Measurements from ENCODE around the gene MPHOSPH10. TPM values are rescaled to one million over a fixed set of nuclear protein-coding genes. Genes with fewer than 3 reads are reported as not detected.
"Not testable (repeated sequence)": the region's sequence is repeated elsewhere in the genome, so short reads cannot be mapped to it uniquely, and the experiment has no call there.

MPHOSPH10 gene
- total RNA-seq, 1 experiment from 2014 or later = 26.6 TPM

DNA sequence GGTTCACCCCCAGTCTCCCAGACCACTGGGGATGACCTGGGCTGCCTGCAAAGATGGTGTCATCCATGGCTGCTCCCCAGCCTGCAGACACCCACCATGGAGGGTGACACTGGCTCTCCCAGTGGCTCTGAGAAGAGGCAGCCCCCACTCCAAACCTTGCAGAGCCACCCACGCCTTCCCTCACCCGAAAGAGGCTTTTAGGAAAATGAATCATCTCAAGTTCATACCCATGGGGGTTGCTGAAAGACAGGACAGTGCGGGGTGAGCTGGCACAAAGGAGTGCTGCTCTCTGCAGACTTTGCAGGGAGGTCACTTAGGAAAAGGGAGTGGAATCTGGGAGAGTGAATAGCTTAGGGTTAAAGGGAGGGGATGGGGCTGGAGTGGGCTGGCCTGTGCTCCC lies 36.4 kb downstream of the MPHOSPH10 start:
- no peak for DNase-seq (ENCODE audit: low read depth)

DNA sequence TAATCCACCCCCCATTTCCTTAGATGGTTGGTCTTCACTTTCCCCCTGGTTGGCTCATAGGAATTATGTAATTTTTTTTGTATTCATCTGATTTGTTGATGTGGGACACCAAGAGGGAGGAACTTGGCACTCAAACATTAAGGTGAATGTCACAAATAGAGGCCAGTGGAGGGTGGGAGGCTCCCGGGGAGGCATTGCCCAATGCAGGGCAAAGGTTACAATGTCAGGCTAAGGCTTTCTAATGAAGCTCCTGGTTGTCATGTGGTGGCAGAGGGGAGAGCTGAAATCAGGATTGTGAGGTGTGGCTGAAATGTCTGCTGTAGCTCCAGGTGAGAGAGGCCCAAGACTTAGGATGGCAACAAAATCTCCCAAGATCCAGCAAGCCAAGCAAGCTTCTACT lies 42.7 kb downstream of the MPHOSPH10 start:
- DNase-seq (ENCODE audit: low read depth) = no peak

DNA sequence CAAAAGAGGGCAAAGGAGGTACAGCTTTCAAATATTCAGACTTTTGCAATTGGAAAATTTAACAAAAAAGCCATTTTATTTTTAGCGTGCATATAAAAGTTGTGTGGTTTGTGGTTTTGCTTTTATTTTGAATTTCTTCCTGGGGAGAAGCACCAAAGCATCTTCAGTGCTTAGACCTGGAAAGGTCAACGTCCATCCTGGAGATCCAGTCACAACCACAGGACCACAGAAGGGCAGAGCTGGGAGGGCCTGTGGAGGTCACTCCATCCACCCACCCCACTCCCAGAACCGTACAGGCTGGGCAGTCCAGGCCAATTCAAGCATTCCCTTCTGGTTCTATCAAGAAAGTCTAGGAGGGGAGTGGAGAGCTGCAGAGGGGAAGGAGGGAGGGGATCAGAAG lies 43.8 kb downstream of the MPHOSPH10 start:
- no peak for DNase-seq (ENCODE audit: low read depth)

DNA sequence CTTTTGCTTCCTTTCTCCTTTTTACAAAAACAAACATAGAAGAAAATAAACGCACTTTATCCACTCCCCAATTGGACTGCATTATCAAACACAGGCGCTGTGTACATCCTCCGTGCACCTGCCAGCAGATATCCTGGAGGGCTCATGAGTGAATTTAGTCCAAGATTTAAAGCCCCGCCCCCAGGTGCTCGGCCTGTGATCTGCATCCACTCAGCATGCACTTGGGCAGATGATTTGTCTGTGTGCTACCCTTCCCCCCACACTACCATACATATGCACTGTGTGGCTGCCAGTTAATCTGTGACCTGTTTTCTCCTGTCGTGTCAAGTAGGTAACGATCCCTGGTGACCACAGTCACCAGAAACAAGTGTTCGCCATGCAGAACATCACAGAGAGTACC lies 48.4 kb downstream of the MPHOSPH10 start:
- not testable (repeated sequence) for DNase-seq (ENCODE audit: low read depth)

DNA sequence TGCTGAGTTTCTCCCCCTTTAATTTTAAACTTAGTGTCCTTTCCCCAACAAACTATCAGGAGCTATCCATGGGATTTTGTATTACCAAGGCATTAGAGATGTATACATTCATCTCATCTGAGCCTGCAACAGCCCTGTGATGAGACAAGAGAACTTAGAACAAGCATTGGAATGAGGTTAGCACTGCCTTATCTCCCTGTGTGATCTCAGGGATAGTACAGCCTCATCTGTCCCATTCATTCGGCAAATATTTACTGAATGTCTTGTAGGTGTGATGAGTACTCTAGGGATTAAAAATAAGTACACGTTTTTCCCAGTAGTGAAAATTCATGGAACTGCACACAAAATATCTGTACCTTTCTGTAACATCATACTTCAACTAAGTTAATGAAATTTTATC lies 50.9 kb downstream of the MPHOSPH10 start:
- no peak for DNase-seq (ENCODE audit: low read depth)

DNA sequence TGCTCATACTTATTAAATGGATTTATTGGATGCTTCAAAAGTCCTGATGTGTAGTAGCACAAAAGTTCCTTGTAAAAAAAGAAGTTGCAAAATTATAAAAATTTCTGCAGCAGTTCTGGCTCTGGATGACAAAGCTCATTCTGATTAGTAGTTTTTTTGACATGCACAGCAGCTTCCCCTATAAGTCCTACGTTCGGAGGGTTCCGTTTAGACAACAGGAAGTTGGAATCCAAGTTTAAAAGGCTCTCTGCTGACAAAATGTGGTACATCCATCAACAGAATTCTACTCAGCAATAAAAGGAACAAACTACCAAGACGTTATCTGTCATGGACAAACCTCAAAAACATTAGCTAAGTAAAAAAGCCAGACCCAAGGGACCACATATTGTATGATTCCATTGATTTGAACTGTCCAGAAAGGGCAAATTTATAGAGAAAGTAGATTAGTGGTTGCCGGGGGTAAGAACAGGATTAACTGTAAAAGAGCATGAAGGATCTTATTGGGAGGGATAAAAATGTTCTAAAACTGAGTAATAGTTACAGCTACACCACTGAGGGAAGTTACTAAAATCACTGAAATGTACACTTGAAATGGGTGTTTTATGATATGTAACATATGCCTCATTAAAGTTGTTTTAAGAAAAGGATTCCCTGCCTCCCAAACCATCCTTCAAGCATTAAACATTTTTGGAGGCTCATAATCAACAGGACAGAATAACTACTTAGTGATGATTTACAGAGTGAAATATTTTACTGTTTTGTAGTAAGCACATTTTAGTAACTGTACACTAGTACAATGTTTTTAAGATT lies 53.1 kb downstream of the MPHOSPH10 start:
- DNase-seq (ENCODE audit: low read depth) = not testable (repeated sequence)

DNA sequence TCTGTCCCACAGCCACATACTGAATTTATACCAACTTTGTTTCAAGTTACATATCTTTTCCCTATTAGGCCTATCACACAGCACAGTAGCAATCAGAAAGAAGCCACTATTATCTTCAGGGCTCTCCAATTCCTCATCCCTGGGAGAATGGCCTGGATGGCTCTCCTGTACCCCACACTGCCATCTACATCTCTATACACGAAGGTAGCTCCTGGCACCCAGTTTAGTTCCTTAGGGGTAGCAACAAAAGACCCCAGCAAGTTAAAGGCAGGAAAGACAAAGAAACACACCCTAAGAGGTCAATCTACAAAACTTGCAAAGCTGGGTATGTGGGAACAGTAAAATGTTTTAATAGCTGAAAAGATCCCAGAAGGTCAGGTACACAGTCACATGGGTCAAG lies 56.5 kb downstream of the MPHOSPH10 start:
- no peak for DNase-seq (ENCODE audit: low read depth)

DNA sequence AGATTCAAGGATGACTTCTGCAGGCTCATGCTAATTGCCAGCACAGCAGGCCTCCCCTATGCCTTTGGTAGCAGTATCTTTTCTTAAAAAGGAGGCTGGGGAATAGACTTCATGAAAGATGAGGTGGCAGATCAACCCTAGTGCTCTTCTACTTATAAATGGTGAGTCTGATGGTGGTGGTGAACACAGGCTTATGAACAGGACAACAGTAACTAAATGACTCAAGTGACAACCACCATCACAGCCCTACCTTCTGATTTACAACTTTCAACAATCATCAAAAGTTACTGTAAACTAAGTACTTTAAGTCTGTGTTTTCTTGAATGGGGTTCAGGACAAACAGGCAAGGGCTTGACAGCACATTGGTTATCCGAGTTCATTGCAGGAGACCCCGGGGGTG lies 57.2 kb downstream of the MPHOSPH10 start:
- DNase-seq (ENCODE audit: low read depth) = no peak

DNA sequence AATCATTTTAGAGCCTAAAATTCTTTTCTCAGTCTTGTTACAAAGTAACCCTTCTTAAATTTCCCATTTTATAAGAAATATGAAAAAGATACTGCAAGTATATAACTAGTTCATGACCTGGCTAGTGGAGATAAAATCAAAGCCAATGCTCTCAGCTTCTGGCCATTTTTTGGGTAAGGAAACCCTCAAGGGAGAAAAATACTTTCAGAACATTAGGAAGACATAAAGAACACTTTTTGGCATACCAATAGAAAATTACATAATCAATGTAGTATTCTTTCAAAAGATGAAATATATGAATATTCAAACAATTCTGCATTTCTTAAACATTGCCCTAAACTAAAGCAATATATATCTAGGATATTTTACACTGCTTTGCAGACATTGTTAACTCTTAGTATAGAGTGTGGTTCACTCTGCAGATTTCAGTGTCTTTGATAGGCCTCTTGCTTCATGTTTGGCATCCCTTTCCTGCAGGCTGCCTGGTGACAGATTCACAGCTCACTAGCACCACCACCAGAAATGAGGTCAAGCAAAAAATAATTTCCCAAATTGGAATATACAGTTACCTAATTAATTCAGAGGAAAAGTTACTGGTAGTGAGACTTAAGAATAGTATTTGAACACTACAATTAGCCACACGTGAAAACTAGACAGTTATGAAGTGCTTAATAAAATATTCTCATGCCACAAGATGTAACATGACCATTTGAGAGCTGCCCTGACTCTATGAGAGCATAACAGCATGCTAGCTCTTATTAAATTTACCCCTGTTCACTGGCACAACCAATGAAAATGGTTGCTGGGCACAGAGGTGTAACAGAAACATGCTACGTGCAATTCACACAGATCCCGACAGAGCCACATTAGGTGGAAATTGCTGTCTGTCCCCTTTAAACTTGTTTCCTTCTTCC lies 60.5 kb downstream of the MPHOSPH10 start:
- peak; percentile 11 for DNase-seq (ENCODE audit: low read depth)

DNA sequence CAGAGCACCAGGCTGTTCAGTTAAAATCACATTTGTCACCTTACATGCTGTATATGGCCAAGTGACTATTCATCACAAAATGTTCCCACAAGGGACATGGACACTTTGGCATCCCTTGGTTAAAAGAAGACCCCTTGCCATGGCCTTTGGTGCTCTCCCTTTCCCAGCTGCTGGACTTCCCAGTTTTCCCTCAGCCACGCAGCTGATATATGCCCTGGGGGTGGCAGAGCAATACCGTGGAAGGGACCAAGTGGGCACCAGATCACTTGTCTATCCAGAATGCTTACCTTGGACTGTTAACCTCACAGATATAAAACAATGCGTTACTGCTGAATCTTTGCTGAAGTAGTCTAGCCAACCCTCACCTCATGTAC lies 61.1 kb downstream of the MPHOSPH10 start:
- DNase-seq (ENCODE audit: low read depth) = no peak

Small RNA genes lying within 50 kb of the gene (small RNA-seq; reads per million reads assigned to genes)
- not detected for gene AC007881.1

Other genes with a start within 250 kb of the MPHOSPH10 start
- not detected in 2 replicates for gene VAX2, start 230.1 kb upstream of the MPHOSPH10 start, total RNA-seq (2014; rRNA removed; shearing (Covaris generic))
- gene ATP6V1B1, start 194.7 kb upstream of the MPHOSPH10 start, total RNA-seq (2014; rRNA removed; shearing (Covaris generic)) = not detected in 2 replicates
- 0.03 TPM in 1 of 2 replicates, not detected in the other for gene ANKRD53, start 152.0 kb upstream of the MPHOSPH10 start, total RNA-seq (2014; rRNA removed; shearing (Covaris generic))
- 38.4 and 60.1 TPM in 2 replicates for gene TEX261, start 135.8 kb upstream of the MPHOSPH10 start, total RNA-seq (2014; rRNA removed; shearing (Covaris generic))
- gene NAGK, start 62.0 kb upstream of the MPHOSPH10 start, total RNA-seq (2014; rRNA removed; shearing (Covaris generic)) = 33.2 and 45.5 TPM in 2 replicates
- gene MCEE, start 405 bp upstream of the MPHOSPH10 start, total RNA-seq (2014; rRNA removed; shearing (Covaris generic)) = 6.5 and 8.5 TPM in 2 replicates
- 0.08 and 0.10 TPM in 2 replicates for gene PAIP2B, start 96.5 kb downstream of the MPHOSPH10 start, total RNA-seq (2014; rRNA removed; shearing (Covaris generic))
- gene ZNF638, start 201.1 kb downstream of the MPHOSPH10 start, total RNA-seq (2014; rRNA removed; shearing (Covaris generic)) = 69.5 and 76.7 TPM in 2 replicates